Epithelial cell of proximal tubule (primary cell): ENCODE data around the gene HNRNPAB. TPM values are rescaled to one million over a fixed set of nuclear protein-coding genes. Genes with fewer than 3 reads are reported as not detected.

Experiments used
- DNase-seq: peaks from one replicate; pipeline ENCODE4 v3.0.0-alpha.2; 2011; ENCODE audit warnings: low read depth
- H3K4me3 ChIP-seq: 2 replicates; pipeline ENCODE4 v1.5.1; 2011; ENCODE audit warnings: low read depth, mild to moderate bottlenecking, low read length
- total RNA-seq: library from RNA; depleted of rRNA; stranded (reverse); fragments of >200 nt; gene quantifications from 2 replicates; pipeline ENCODE4 v1.2.3, GENCODE V29; 2015
- TF ChIP-seq, protein P1 (sequence below): conservative IDR thresholded peaks from 2 replicates; pipeline ENCODE4 v1.5.1; 2012; ENCODE audit warnings: low read depth, mild to moderate bottlenecking, low read length

Gene HNRNPAB
- total RNA-seq, result 189 and 228 TPM in 2 replicates

DNA sequence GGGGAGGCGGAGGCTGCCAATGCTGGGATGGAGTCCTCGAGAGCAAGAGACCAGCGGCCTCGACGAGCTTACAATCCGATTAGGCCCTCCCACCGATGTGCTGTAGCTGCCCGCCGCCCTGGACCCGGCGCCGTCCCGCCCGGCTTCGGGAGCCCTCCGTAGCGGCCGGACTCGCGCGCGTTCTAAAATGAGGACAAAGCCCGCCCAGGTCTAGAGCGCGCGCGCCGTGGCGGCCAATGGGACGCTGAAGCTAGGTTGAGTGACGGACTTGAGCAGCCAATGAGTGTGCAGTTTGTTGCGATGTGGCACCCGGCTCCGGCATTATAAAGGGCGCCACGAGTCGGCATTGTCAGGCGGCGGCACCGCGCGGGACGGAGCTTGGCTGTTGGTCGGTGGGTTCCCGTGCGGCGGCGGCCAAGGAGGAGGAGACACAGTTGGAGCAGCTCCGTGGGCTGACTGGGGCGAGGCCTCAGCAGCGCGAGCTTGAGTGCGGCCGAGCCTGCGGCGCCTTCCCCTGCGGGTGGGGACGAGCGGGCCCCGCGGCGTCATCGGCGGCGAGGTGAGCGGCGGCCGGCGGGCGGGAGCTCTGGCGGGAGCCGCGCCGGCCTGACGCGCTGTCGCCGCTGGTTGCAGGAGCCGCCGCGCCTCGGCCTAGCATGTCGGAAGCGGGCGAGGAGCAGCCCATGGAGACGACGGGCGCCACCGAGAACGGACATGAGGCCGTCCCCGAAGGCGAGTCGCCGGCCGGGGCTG lies at the start of gene HNRNPAB:
Gene HNRNPAB (plus strand): TSS at position 352 of the 753 bp plus-strand sequence. CDS start 305 bp downstream, at position 657.
- H3K4me3 ChIP-seq, result peak within 1 kb of the TSS; percentile 82
- peak; percentile 52 for DNase-seq
- TF ChIP-seq, protein P1, sequence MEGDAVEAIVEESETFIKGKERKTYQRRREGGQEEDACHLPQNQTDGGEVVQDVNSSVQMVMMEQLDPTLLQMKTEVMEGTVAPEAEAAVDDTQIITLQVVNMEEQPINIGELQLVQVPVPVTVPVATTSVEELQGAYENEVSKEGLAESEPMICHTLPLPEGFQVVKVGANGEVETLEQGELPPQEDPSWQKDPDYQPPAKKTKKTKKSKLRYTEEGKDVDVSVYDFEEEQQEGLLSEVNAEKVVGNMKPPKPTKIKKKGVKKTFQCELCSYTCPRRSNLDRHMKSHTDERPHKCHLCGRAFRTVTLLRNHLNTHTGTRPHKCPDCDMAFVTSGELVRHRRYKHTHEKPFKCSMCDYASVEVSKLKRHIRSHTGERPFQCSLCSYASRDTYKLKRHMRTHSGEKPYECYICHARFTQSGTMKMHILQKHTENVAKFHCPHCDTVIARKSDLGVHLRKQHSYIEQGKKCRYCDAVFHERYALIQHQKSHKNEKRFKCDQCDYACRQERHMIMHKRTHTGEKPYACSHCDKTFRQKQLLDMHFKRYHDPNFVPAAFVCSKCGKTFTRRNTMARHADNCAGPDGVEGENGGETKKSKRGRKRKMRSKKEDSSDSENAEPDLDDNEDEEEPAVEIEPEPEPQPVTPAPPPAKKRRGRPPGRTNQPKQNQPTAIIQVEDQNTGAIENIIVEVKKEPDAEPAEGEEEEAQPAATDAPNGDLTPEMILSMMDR, result no peak

DNA sequence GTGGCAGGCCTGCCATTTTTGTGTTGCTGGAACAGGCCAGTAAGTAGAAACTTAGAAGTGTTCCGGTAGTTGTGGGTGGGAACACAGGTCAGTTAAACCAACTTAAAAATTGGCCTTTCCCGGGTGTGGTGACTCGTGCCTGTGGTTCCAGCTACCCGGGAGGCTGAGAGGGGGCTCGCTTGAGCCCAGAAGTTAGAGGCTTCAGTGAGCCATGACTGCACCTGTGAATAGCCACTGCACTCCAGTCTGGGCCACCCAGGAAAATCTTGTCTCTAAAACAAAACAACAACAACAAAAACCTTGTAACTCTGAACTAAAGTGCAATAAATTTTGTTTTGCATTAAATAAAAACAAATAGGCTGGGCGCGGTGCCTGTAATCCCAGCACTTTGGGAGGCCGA lies 49.3 kb upstream of the HNRNPAB start:
- TF ChIP-seq, protein P1, result no peak
- DNase-seq, result no peak
- no peak overlapping the region for H3K4me3 ChIP-seq

- TF ChIP-seq, protein P1, result no peak
- DNase-seq, result no peak
- H3K4me3 ChIP-seq, result no peak overlapping the region
Measured at GRCh38 chr5:178160176-178160575, 44.2 kb upstream of the HNRNPAB start.

DNA sequence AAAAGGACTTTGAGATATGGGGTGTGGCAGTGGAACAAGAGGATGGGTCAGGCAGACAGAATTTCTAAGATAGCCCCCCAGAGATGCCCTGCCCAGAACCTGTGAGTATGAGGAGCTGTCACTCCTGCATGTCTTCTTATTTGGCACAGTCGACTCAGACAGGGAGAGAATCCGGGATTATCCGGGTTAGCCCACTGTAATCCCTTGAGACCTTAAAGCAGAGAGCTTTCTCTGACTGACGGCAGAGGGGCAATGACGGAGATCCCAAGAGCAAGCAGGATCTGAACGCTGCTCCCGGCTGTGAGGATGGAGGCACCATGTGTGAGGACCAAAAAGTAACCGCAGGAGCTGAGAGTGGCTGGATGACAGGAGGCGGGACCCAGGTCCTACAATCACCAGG lies 41.9 kb upstream of the HNRNPAB start:
- no peak overlapping the region for H3K4me3 ChIP-seq
- TF ChIP-seq, protein P1, result no peak
- no peak for DNase-seq

GRCh38 chr5:178163772-178164735 lies 40.3 kb upstream of the HNRNPAB start:
- TF ChIP-seq, protein P1, result peak; percentile 94
- no peak for DNase-seq
- H3K4me3 ChIP-seq, result peak overlapping the region; percentile 31

DNA sequence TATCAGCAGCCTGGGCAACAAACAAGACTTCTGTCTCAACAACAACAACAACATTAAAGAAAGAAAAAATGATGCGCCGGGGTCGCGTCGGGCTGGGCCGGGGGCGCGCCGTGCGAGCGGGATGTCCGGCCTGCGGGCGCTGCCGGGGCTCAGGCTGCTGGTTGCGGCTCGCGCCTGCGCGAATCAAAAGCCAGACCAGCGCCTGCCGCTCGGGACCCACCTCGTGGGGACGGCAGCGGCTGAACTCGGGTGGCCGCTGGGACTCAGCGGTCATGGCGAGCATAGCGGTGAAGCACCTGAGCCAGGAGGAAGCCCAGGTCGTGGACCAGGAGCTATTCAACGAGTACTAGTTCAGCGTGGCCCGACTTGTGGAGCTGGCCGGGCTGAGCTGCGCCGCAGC lies 38.8 kb upstream of the HNRNPAB start:
- no peak overlapping the region for H3K4me3 ChIP-seq
- DNase-seq, result no peak
- TF ChIP-seq, protein P1, result no peak
